ENCODE data around the gene TTC34. TPM values are rescaled to one million over a fixed set of nuclear protein-coding genes. Genes with fewer than 3 reads are reported as not detected.
"Not testable (repeated sequence)": the region's sequence is repeated elsewhere in the genome, so short reads cannot be mapped to it uniquely, and the experiment has no call there.

Gene TTC34
- total RNA-seq, 6 experiments from 2014 or later = 0.11 to 0.19 (median 0.16) TPM

DNA sequence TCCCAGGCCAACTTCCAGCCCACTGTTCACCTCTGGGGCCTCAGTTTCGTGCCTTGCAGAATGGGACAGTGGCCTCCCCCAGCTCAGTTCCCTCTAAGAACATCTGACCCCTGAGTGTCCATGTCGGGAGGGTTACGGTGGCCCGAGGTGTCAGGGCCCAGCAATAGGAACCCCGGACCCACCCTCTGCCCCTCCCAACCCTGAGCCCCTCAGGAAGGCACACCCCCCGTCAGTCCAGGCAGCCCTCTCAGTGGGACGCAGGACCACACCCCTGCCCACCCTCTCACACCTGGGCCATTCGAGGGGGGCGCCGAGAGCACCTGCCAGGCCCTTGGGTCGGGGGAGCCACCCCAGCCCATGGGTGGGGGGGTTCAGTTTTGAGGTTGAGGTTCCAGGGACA is 447 bp downstream of the TTC34 start:
- TF ChIP-seq, protein P1, sequence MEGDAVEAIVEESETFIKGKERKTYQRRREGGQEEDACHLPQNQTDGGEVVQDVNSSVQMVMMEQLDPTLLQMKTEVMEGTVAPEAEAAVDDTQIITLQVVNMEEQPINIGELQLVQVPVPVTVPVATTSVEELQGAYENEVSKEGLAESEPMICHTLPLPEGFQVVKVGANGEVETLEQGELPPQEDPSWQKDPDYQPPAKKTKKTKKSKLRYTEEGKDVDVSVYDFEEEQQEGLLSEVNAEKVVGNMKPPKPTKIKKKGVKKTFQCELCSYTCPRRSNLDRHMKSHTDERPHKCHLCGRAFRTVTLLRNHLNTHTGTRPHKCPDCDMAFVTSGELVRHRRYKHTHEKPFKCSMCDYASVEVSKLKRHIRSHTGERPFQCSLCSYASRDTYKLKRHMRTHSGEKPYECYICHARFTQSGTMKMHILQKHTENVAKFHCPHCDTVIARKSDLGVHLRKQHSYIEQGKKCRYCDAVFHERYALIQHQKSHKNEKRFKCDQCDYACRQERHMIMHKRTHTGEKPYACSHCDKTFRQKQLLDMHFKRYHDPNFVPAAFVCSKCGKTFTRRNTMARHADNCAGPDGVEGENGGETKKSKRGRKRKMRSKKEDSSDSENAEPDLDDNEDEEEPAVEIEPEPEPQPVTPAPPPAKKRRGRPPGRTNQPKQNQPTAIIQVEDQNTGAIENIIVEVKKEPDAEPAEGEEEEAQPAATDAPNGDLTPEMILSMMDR (IDR thresholded peaks at IDR 0.05) = no peak
- peaks cover 26% of the 10 kb centered on the region for H3K9me3 Mint-ChIP-seq
- no peak overlapping the region for H3K4me3 Mint-ChIP-seq
- H3K27me3 Mint-ChIP-seq (ENCODE audit: insufficient read depth) = peaks cover 2% of the 10 kb centered on the region; the same call in 1 of the 2 replicates
- no peaks in the 10 kb centered on the region for H3K36me3 Mint-ChIP-seq (ENCODE audit: low read depth)
- DNase-seq = no peak
- H3K4me1 Mint-ChIP-seq (ENCODE audit: low read depth) = no peaks in the 10 kb centered on the region
- no peak overlapping the region for H3K27ac Mint-ChIP-seq

DNA sequence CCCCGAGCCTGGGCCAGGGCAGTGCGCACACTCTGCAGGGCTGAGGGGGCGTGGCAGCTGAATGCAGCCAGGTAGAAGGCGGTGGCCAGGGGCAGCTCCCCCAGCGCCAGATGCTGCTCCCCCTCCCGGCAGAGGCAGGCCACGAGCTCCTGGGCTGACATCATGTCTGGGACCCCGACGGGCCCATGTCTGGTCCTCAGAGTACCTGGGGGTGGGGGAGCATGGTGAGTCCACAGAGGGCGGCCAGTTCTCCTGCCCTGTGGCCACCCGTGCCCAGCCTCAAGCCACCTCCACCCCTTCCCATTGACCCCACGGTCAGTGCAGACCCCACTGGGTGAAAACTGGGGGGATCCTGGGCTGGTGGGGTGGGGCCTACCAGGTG is 838 bp downstream of the TTC34 start:
- H3K4me1 Mint-ChIP-seq (ENCODE audit: low read depth) = no peaks in the 10 kb centered on the region
- H3K36me3 Mint-ChIP-seq (ENCODE audit: low read depth) = no peaks in the 10 kb centered on the region
- TF ChIP-seq, protein P1 (IDR thresholded peaks at IDR 0.05) = no peak
- H3K27ac Mint-ChIP-seq = no peak overlapping the region
- DNase-seq = no peak
- peaks cover 2% of the 10 kb centered on the region; the same call in 1 of the 2 replicates for H3K27me3 Mint-ChIP-seq (ENCODE audit: insufficient read depth)
- peaks cover 28% of the 10 kb centered on the region for H3K9me3 Mint-ChIP-seq
- H3K4me3 Mint-ChIP-seq = no peak overlapping the region

DNA sequence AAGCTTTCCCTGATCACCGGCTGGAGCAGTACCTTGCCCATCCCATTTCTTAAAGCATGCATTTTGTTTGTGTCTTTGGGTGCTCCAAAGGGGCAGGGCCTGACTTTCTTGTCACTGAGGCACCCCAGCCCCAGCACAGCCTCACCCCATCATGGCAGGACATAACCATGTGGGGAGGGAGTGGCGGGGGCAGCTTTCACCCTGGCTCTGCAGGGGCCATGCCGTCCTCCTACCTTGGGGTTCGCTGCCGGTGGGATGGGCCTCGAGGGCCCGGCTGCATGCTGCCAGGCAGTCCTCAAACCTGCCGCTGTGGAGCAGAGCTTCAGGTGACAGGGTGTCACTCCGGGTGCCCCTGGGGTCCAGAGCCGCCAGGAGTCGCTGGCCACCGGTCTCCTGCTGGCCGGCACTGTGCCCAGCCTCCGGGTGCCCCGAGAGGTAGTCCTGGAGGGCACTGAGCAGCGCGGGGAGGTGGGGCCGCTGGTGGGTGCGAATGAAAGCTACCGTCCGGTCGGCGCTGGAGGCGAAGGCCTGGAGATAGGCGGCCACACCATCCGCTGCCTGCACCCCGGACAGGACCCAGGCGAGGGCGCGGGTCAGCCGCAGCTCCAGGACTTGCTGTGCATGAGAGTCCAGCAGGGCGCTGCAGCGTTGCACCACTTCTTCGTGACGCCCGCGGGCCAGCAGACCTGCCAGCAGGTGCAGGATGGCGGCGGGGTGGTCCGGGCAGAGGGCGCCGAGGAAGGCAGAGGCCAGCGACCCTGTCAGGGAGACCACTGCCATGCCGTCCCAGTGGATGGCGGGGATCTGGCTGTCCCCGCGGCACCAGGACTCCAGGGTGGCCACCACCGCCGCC is 1.5 kb downstream of the TTC34 start:
- Mint-ChIP-seq H3K9me3 (peaks cover 33% of the 10 kb centered on the region), H3K27ac (no peak overlapping the region), H3K4me3 (no peak overlapping the region), H3K36me3 (ENCODE audit: low read depth) (no peaks in the 10 kb centered on the region), H3K27me3 (ENCODE audit: insufficient read depth) (peaks cover 2% of the 10 kb centered on the region; the same call in 1 of the 2 replicates), H3K4me1 (ENCODE audit: low read depth) (no peaks in the 10 kb centered on the region)
- no peak for DNase-seq
- TF ChIP-seq, protein P1 (IDR thresholded peaks at IDR 0.05) = no peak

DNA sequence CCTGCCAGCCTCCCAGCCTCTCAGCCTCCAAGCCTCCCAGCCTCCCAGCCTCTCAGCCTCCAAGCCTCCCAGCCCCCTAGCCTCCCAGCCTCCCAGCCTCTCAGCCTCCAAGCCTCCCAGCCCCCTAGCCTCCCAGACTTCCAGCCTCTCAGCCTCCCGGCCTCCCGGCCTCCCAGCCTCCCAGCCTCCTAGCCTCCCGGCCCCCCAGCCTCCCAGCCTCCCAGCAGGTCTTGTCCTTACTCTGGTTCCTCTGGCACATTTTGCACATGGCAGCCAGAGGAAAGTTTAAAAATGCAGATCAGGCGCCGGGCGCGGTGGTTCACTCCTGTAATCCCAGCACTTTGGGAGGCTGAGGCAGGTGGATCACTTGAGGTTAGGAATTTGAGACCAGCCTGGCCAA is 2.5 kb downstream of the TTC34 start:
- H3K9me3 Mint-ChIP-seq = peaks cover 37% of the 10 kb centered on the region
- not testable (repeated sequence) for H3K36me3 Mint-ChIP-seq (ENCODE audit: low read depth); H3K27ac Mint-ChIP-seq; H3K4me1 Mint-ChIP-seq (ENCODE audit: low read depth); H3K4me3 Mint-ChIP-seq; H3K27me3 Mint-ChIP-seq (ENCODE audit: insufficient read depth); DNase-seq

DNA sequence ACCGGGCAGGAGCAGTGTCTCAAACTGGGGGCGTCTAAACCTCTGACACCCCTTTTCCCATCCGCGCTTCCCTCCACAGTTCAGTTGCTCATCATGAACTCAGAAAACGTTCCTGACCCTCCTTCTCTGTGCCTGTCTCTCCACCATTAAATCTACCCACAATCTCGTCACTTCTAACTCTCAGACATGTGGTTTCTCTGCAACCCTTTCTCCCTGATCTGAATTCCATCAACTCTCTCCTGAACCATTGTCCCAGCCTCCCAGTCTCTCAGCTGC is 3.8 kb downstream of the TTC34 start:
- Mint-ChIP-seq H3K27me3 (ENCODE audit: insufficient read depth) (peaks cover 2% of the 10 kb centered on the region; the same call in 1 of the 2 replicates), H3K27ac (no peak overlapping the region), H3K9me3 (peaks cover 44% of the 10 kb centered on the region), H3K36me3 (ENCODE audit: low read depth) (no peaks in the 10 kb centered on the region), H3K4me3 (no peak overlapping the region), H3K4me1 (ENCODE audit: low read depth) (no peaks in the 10 kb centered on the region)
- no peak for DNase-seq
- TF ChIP-seq, protein P1 (IDR thresholded peaks at IDR 0.05) = no peak

DNA sequence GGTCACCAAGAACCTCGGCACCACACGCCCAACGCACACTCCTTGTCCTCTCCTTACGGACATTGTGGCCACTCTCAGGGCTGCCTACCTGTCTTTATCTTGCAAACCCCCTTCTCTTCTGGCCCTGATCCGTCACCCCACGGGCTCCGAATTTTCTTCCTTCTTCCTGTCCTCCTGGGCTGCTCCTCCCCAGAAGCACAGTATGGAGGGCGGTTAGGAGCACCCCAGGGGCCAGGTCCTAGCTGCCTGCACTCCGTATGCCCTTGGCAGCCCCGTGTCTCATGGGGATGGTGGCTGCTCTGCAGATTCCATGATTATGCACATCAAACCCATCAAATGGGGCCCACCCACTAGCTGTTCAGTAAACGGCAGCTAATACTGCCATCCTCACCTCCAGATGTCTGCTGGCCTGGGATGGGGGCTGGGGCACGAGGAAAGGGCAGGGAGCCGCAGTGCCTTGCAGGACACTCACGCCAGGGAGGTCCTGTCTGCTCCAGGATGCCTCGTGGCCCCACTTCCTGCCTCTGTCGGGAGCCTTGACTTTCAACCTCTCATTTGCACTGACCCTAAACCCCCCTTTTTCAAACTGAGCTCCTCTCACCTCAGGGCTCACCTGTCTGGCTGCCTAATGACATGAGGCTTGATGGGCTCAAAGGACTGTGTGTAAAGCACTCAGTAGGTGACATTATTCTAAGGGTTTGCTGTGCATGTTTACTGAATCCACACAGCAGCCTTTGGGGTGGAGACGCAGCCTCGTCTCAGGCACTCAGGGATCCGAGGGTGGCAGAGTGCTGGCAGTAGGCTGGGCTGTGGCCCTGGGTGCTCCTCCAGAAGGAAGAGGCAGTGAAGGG is 4.4 kb downstream of the TTC34 start:
- no peak for DNase-seq
- H3K4me1 Mint-ChIP-seq (ENCODE audit: low read depth) = no peaks in the 10 kb centered on the region
- 0 out of 2 replicates have a peak, but pooled peaks cover 4% of the 10 kb centered on the region for H3K36me3 Mint-ChIP-seq (ENCODE audit: low read depth)
- H3K27ac Mint-ChIP-seq = no peak overlapping the region
- TF ChIP-seq, protein P1 (IDR thresholded peaks at IDR 0.05) = no peak
- H3K27me3 Mint-ChIP-seq (ENCODE audit: insufficient read depth) = peaks cover 2% of the 10 kb centered on the region; the same call in 1 of the 2 replicates
- H3K9me3 Mint-ChIP-seq = peaks cover 50% of the 10 kb centered on the region
- no peak overlapping the region for H3K4me3 Mint-ChIP-seq
